PC-9 (cell line): ENCODE results near the gene IGF2.

Experiments
- CTCF ChIP-seq: fragments of 200-600 bp; sonication (generic); conservative IDR thresholded peaks from 2 replicates; pipeline ENCODE4 v1.6.1; 2017; ENCODE audit warnings: mixed run types, antibody characterized with exemption, mild to moderate bottlenecking, moderate library complexity
- EZH2 ChIP-seq: fragments of 200-600 bp; sonication (generic); IDR thresholded peaks from 2 replicates; pipeline ENCODE4 v1.8.0; 2017; ENCODE audit warnings: antibody characterized with exemption, low read depth

- no peak for TF ChIP-seq CTCF
- no peak for TF ChIP-seq EZH2
Measured at GRCh38 chr11:2098691-2099515, 40.3 kb downstream of the IGF2 start.
